Dermis microvascular lymphatic vessel endothelial cell (primary cell): ENCODE measurements around the gene GPS2. TPM values are rescaled to one million over a fixed set of nuclear protein-coding genes. Genes with fewer than 3 reads are reported as not detected.

Source experiments
- DNase-seq, 2 donors: peaks; one replicate each; pipeline versions ENCODE4 v3.0.0 to v3.0.0-alpha.2; 2010; ENCODE audit warnings: low read depth in 2 of 2
- total RNA-seq: library from RNA; depleted of rRNA; stranded (reverse); fragments of >200 nt; gene quantifications from 2 replicates; pipeline ENCODE4 v1.2.1, GENCODE V29; 2014

The GPS2 gene
- total RNA-seq, 1 donor from 2014 or later, result 19.1 TPM

DNA sequence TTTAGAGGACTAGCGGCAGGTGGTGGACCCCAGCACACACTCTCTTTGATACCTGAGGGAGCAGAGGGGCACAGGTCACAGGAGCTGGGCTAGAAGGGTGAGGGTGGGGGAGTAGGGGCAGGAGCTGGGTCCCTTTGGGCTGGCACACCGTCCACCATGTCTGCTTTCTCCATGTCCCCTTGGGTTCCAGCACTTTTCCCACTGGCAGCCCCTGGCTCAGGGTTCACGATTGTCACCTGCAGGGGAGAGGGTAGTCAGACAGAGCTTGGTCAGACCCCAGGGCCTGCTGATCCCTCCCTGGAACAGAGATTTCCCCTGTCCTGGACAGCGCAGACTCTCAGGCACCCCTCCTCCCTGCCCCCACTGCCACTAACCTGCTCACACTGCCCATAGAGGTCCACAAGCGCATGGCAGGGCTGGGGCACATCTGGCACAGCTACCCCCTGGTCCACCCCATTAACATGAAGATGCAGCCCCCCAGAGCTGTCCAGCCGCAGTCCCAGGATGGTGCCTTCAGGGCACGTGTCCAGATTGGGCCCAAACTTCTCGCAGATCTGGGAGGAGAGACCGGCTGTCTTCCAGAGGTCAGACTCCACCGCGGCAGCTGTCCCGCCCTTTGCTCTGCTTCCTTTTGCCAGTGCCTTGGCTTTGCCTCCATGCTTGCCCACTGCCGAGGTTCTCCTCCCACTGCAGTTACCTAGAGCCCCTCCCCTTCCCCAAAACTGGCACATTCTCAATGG lies 3.1 kb upstream of the GPS2 start:
- DNase-seq, result no peak

DNA sequence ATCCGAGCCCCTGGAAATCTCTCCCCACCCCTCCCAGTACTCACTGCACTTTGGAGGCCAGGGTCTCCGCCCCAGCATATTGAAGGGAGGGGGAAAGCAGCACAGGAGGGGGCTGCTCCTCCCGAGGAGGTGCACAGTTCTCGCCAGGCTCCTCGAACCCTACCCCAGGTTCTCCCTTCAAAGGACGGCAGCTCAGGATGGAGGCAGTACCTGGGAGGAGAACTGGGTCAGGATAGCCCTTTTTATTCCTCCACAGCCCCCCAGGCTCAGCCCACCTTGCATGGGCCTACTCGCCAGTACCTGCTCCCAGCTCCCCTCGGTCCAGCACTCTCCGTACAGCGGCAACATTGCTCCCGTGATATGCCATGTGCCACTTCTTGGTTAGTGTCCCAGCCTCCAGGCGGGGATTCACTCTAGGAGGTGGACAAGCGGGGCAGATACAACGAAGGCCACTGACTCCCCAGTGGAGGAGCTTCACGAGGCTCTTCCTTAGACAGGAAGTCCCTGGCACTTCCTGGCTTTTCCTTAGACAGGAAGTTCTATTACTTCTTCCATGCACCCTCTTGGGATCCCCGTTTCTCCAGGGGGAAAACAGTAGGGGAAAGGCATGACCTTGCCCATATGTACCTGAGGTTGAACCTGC lies 2.1 kb upstream of the GPS2 start:
- DNase-seq, result no peak

DNA sequence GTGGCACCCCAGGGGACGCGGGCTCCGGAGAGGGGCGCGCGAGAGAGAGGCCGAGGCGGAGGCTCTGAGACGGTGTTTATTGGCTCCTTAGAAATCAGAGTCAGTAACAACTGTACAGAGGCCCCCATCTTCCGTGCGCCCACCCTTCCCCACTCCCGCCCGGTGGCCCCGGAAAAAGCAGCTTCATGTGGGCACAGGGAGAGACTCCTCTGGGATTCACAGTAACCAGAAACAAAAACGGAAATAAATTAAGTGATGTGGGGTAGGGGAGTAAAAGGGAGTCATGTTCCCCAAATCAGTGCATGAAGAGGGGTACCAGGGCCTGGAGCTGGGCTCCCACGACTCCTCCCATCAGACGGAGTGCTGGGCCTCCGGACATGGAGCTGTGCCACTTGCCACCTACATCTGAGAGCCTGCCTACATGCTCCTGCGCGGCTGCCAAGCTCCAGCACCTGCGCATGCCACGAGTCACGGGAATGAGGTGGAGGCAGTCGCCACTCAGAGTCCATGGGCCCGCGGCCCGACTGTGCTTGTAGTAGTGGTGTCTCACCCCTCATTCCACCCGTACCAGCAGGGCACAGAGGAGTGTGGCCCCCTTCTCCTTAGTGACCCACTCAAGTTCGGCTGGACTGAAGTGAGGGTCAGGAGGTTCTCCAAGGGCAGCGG lies 543 bp upstream of the GPS2 start:
- no peak for DNase-seq

DNA sequence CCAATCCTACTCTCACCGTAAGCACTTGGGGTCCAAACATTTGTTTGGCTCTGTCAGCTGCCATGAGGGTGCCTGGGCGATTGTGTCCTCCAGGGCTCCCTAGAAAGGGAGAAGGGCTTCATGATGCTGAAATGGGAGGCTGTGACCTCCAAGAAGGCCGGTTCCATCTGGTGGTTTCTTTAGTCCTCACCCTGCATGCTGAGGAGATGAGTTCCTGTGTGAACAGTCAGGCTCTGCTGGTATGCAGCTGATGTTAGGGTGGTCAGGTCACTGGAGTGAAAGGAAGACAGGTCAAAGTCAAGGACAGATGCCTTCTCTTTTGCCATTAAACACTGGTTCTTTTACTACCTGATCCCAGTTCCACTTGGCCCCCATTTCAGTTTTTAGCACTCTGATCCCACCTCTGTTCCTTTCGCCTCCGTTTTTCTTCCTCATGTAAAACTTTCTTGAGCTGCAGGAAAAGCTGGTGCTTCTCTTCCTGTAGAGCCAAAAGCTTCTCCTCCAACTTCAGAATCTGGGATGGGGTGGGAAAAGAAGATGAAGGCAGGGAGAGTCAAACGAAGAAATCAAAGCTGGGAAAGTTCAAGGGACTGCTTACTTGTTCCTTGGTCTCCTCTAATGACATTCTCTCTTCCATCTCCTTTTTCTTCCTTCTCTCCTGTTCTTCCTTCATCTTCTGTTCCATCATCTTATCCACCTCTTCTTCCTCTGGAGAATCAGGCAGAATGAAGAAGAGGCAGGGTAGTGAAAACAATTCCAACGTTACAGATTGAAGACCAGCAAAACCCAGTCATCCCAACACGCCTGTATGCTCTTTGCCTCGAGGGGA lies 1.1 kb downstream of the GPS2 start:
- DNase-seq, result no peak

DNA sequence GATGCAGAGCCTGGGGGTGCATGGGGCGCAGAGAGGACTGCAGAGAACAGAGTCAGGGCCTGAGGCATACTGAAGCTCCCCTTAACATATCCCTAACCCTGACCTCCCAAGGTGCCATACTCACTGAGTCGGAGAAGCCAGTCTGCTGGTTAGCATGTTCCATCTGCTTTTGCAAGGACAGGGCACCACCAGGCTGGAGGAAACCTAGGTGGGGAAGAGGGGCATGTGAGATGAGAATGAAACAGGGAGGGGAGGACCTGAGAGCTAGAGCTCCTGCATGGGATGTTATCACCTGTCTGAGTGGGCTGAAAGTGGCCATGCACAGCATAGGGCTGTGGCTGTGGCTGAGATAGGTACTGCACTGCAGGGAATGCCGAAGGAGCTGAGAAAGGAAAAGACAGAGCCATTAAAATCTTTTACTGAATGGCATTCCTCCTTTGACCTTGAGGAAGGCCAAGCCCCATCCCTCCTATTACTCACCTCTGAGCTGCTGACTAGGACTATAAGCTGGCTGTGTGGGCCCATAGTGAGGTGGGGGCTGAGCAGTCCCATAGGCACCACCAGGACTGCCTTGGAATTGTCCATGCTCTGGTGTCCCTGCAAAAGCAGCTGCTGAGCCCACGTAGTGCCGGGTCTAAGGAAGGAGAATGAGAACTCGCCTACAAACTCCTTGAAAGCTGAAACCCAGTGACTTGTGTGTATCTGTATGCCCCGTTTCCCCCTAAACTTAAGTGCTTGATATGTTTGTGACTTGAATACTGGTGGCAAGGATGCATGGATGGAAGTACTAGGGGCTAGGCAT lies 1.9 kb downstream of the GPS2 start:
- DNase-seq, result no peak

DNA sequence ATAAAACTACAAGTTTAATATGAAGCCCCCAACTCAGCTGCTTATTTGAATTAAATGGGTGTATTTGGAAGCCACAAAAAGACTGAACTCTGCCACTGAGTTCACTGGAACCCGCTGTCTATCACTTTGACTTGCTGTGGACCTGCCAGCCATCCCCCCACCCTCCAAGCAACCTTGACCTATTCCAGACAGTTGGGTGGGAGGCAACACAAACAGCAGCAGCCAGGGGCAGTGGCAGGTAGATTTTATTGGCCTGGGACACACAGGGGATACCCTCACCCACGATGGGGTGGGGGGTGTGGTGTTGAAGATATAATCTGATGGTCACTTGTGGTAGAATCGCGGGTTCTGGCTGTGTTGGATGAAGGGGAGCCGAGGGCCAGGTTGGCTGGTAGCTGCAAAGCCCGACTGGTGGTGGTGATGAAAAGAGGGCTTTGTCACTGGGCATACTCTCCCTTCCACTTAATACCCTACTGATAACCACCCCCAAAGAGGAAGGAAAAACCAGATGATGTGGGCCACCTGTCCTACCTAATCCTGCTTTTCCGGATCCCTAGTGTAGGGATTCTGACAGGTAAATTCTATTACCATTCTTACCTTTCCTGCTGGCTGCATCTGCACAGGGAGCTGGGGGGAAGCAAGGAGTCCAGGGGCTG lies 2.6 kb downstream of the GPS2 start:
- no peak for DNase-seq

DNA sequence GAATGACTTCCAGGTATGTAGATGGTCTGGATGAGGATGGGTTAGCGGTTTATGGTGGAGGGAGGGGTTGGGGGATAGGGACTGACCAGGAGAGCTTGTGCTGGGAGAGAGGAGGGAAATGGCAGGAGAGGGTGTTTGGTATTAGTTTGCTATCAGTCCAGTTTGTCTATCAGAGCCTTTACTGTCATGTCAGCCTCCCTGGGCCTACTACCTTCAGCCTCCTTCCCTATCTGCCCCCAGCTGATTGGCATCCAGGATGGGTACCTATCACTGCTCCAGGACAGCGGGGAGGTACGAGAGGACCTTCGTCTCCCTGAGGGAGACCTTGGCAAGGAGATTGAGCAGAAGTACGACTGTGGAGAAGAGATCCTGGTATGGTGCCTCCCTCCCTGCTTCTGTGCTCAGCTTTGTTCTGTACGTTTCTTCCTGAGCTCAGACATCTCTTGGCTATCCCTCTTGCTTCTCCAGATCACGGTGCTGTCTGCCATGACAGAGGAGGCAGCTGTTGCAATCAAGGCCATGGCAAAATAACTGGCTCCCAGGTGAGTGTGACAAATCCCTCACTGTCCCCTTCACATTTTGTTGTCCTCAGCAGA lies 4.0 kb downstream of the GPS2 start:
- DNase-seq, result no peak

DNA sequence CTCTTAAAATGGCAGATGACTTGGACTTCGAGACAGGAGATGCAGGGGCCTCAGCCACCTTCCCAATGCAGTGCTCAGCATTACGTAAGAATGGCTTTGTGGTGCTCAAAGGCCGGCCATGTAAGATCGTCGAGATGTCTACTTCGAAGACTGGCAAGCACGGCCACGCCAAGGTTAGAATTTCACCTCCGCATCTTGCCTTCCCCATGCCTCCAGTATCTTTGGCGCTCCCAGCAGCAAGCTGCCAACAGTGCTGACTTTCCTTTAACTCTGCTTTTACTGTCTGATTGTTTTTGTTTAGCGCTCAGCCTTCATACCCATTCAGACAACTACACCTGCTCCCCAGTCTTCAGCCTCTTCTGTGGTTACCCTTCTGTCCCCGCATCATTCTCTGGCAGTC lies 5.5 kb downstream of the GPS2 start:
- no peak for DNase-seq

DNA sequence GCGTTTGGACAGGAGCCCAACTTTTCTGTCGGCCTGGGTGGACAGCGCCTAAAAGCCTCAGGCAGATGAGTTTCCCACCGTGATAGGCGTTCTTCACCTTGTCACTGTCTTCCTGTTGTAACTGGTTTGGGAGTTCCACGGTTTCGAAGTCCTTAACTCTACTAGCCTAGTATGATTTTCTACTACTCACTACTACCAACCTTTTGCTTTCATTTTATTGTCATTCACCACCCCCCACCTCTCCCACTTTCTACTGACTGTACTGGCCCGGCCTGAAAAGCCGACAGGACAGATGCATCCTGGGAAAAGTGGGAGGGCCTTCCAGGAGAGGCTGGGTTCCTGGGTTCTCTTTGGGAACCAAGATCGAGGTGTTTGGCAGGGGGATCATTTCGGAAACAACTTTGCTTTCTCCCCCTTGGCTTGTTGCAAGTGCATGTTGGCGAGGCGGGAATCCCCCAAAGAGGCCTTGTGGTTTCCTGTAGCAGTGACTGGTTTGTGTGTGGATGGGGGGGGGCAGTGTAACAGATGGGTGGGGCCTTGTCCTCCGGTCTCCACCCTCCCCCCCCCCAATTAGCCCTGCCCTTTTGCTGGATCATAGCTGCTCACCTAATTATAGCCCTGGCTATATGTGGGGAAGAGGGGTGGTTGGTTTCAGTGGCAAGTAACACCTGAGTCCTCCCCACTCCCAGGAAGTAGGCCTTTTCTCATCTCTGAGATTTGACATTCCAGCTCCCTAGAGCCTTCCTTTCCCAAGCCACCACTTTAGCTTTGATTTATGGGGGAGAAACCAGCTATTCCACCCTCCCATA lies 6.3 kb downstream of the GPS2 start:
- peak; percentile 69 to 75 for DNase-seq

DNA sequence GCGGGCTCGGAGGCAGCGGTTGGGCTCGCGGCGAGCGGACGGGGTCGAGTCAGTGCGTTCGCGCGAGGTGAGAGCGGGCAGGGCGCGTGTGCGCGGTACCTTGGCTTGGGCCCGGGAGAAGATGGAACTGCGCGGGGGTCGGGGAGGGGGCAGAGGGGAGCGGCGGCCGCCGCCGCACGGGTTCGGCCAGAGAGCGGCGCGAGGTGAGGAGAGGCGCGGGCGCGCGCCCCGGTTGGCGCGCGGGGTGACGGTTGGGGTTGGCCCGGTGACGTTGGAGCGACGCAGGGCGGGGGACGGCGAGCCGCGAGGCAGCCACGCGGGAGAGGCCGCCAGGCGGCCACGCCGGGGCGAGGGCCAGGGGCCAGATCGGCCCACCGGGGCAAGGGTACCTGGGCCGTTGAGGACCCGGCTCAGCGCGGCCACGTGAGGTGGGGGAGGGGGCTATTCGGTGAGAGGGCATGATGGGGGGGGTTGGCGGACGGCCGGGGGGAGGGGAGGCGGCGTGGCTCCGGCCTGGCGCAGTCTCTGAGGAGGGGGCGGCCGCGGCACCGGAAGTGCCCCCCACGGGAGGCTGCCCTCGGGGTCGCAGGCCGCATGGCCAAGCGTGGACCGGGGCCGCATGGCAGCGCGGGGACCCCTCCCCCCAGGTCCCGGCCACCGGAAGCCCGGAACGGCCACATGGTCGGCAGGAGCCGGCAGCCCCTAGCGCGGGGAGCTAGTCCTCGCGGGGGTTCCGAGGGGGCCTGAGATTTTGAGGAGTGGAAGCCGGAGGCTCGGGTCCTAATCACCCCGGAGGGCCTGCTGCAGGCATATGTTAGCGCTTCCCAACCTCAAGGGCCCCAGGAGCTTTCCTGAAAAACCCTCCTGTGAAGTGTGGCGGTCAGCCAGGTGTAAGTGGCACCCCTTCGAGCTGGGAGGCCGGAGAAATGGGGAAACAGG lies 7.2 kb downstream of the GPS2 start:
- peak in 1 of 2 donors; percentile 38 for DNase-seq

DNA sequence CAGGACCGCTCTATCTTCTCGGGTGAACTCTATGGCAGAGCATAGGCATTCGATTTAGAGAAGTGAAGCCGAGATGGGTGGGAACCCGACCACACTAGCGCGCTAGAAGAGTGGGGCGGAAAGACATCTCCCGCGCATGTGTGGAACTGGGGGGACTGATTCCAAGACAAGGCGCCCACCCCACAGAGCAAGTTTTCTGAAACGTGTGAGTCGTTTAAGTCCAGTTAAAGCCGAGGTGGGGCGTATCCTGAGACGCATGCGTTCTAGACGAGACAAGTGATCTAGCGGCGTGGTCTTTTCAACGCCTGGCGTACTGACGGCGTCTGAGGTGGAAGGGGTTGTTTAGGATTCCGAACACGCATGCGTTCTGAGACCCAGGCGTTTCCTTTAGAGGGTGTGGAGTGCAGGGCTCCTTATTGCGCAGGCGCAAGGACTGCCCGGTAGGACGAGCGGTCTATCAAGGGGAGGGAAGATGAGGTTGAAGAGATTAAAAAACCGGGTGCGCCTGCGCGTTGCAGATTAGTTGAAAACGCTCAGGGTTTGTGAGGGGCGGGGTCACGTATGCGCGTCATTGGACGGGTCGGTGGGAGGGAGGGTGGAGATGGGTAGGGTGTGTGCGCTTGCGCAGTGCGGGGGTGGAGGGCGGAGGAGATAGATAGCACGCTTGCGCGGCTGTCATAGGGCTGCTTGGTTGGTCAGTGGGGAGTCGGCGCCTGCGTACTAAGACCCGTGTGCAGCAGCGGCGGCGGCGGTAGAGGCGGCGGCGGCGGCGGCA lies 8.1 kb downstream of the GPS2 start, which contains the start of gene EIF5A:
TSS of gene EIF5A (plus strand) at position 718 of the 775 bp plus-strand sequence. CDS start 2,008 bp downstream, outside the sequence.
- peak; percentile 99 to 100 for DNase-seq

DNA sequence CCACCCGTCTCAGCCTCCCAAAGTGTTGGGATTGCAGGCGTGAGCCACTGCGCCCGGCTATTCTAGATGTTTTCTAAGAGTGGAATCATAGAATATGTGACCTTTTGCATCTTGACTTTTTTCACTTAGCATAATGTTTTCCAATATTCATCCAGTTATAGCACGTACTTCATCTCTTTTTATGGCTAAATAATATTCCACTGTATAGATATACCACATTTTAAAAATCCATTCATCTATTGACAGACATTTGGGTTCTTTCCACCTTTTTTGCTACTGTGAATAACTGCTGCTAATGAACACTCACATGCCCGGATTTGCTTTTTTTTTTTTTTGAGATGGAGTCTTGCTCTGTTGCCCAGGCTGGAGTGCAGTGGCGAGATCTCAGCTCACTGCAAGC lies 11.0 kb downstream of the GPS2 start:
- no peak for DNase-seq

DNA sequence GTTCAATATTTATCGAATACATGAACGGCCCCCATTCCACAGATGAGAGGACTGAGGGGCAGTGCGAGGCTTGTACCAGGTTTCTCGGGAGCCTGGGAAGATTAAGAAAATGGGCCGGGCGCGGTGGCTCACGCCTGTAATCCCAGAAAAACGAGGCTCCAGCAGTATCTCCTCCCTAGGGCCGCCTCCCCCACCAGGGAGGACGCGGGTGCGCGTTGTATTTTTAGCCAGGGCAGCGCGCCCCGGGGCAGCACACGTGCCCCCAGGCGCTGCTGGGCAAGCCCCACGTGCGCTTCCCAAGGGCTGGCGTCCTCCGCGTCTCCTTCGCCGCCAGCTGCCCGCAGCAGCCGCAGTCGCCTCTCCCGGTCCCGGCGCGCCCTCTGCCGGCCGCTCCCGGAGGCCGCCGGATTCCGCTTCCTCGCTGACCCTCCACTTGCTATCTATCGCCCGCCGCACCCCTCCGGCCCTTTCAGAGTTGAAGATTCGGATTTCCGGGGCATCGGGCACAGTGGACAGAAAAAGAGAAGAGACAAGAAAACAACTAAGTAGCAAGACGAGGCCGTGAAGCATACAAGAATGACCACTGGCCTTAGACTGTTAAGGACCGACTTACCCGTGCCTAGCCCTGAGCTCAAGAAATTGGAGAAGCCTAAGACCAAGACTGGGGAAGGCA lies 18.8 kb downstream of the GPS2 start:
- peak in 1 of 2 donors; percentile 81 for DNase-seq

DNA sequence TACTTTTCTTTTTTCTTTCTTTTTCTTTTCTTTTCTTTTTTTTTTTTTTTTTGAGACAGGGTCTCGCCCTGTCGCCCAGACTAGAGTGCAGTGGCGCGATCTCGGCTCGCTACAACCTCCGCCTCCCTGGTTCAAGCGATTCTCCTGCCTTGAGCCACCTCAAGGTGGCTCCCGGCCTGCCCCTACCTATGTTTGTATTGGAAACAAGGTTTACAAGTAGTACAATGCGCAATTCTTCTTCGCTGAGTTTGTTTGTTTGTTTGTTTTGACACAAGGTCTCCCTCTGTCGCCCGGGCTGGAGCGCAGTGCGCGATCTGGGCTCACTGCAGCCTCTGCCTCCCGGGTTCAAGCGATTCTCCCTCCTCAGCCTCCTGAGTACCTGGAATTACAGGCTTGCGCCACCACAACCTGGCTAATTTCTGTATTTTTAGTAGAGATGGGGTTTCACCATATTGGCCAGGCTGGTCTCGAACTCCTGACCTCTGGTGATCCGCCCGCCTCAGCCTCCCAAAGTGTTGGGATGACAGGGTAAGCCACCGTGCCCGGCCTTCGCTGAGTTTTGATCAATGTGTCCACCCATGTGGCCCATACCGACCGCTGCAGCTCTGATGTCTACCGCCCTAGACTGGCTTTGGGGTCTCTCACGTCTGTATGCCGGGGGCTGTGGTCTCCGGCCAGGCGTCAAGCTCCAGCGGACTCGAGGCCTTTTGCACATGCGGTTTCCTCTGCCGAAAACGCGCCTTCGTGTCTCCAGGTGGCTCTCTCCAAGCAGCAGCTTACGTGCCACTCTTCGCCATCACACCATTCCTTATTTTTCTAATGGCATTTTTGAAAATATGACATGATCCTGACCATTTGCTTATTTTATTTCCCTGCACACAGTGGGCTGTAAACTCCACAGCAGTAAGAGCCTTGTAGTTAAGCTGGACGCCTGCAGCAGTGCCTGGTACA lies 19.7 kb downstream of the GPS2 start:
- no peak for DNase-seq

DNA sequence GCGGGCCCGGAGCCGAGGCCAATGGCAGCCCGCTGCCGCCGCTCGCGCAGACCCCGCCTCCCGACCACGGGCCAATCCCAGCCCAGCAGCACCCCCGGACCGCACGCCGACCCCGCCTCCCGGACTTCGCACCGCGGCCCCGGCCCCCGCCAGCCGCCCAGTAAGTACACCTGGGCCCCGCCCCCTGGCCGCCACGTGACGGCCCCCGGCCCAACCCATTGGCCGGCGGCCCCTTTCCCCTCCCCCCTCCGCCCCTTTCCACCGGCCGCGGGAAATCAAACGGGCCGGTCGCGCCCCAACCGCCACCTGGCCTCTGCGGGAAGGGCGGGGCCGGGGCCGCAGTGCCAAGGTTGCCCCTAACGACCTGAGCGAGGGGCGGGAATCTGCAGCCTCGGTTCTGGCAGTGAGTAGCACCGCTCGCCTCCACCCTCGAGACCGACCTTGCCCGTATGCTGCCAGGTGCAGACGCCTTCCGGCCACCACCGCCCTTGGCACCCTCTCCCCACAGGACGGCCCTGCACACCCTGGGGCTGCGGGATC lies 20.5 kb downstream of the GPS2 start, which contains the start of gene YBX2:
TSS of gene YBX2 (minus strand) at position 26 of the 540 bp plus-strand sequence. CDS start 139 bp downstream, outside the sequence.
- peak in 1 of 2 donors; percentile 62 for DNase-seq
